M059J (cell line): Measurements from ENCODE around the gene RHEB. TPM values are rescaled to one million over a fixed set of nuclear protein-coding genes. Genes with fewer than 3 reads are reported as not detected.

Source experiments
- DNase-seq: peaks from one replicate; pipeline ENCODE4 v3.0.0-alpha.2; 2012; ENCODE audit warnings: low read depth
- total RNA-seq: library from RNA; depleted of rRNA; stranded (reverse); fragments of >200 nt; shearing (Covaris generic); gene quantifications from 2 replicates; pipeline ENCODE4 v1.2.3, GENCODE V29; 2014

The RHEB gene
- total RNA-seq, 1 experiment from 2014 or later = 238 TPM

DNA sequence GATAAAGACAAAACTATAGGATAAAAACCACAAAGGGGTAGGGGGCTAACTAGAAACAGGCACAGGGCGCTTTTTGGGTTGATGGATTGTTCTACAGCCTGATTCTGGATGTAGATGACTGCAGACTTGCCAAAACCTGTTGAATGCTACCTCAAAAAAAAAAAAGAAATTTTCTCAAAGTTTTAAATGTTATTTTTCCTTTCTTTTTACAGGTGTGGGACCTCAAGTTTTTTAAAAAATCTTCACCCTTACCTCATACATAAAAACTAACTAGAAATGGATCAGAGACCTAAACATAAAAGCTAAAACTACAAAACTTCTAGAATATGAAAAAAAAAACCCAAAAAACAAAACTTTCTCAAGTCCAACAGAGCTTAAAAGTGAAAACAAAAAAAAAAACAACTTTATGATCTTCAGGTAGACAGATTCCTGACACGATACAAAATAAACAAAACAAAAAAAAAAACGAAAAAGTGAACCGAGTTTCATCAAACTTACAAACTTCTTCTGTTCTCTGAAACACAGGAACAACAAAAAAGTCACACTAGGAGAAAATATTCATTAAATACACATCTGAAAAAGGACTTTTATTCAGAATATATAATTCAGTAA lies 14.9 kb downstream of the RHEB start:
- no peak for DNase-seq

DNA sequence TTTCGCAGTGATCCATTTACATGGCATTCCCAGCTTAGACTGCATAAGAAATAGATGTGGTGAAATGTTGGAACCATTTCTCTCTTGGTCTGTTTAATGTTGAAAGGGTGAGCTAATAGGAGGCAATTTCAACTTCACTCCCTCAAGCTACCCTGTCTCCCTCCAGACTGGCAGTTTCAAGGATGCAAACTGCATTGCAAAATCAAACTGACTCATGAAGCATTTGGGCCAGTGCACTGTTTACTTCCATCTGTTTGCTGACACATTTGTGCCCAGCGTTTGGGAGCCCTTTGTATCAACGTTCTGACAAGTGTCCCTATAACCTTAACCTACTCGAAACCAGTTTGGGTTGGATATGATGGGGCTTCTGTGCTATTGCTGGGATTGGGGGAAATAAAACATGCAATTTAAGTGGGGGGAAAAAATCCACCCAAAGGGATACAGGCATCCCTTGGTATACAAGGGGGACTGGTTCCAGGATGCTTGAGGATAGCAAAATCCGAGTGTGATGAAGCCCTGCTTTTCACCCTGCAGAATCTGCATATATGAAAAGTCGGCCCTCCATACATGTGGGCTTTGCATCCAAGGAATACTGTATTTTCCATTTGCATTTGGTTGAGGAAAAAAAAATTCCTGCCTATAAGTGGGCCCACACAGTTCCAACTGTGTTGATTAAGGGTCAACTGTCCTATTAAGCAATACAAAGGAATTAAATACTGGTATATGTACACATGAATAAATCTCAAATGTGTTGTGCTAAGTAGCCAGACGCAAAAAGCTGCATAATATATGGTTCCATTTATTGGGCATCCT lies 15.6 kb downstream of the RHEB start:
- peak; percentile 82 for DNase-seq

DNA sequence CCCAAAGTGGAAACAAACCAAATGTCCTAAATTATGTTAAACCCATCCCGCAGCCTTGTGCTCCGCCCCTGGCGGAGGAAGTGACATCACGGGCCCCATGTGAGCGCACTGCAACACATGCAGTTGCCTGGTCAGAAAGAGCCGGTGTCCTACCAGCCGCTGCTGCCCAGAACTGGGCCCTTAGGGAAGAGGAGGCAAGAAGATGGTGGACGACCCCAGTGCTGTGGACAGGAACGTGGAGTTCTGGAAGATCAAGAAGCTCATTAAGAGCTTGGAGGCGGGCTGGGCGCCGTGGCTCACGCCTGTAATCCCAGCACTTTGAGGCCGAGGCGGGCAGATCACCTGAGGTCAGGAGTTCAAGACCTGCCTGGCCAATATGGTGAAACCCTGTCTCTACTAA lies 18.0 kb downstream of the RHEB start:
- no peak for DNase-seq

DNA sequence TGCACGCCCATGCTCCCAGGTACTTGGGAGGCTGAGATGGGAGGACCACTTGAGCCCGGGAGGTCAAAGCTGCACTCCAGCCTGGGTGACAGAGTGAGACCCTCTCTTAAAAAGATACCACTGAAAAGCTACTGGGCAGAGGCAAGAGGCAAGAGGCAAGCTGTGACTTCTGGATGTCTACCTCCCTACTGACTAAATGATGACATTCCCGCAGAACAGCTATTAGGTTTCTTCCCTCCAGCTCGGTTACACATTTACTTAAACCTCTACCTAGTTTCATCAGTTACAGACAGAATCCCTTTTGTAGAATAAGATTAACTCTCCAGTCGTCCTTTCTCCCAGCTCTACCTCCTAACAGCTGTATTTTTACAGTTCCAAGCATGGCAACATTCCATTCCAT lies 21.2 kb downstream of the RHEB start:
- DNase-seq = no peak

DNA sequence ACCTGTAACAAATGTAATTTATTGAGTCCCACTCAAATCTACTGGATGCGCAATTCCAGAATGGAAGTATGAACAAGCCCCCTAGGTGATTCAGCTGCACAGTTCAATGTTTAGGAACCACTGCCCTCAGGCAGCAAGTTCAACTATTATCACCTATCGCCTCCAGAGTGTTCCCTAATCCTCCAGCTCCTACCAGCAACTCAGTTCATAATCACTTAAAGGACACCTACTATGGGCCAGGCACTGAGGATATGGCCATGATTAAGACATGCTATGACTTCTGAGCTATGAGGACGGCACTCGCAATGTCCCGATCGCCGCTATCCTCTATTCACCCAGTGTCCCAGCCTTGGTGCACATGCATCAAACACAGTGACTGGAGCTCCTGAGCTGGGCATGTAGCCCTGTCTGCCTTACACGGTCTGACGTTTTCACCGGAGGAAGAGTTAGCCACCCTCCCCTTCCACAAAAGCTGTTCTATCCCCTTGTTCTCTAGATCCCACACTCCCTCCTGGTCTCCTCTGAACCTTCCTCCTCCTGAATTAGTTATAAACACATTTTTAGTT lies 22.3 kb downstream of the RHEB start:
- DNase-seq = no peak

DNA sequence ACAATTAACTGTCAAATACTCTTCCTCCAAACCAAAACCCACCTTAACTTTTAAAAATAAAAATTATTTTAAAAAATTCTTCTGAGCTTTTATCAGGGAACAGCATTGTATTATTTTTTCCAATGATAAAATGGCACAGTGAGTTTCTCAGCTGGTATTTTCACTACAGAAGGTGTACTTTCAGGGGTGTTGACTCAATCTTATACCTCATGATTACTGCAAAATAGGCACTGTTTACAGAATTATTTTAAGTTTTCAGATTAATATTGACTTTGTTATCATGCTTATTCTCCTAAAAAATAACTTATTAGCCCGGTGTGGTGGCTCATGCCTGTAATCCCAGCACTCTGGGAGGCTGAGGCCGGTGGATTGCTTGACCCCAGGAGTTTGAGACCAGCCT lies 24.3 kb downstream of the RHEB start:
- no peak for DNase-seq

DNA sequence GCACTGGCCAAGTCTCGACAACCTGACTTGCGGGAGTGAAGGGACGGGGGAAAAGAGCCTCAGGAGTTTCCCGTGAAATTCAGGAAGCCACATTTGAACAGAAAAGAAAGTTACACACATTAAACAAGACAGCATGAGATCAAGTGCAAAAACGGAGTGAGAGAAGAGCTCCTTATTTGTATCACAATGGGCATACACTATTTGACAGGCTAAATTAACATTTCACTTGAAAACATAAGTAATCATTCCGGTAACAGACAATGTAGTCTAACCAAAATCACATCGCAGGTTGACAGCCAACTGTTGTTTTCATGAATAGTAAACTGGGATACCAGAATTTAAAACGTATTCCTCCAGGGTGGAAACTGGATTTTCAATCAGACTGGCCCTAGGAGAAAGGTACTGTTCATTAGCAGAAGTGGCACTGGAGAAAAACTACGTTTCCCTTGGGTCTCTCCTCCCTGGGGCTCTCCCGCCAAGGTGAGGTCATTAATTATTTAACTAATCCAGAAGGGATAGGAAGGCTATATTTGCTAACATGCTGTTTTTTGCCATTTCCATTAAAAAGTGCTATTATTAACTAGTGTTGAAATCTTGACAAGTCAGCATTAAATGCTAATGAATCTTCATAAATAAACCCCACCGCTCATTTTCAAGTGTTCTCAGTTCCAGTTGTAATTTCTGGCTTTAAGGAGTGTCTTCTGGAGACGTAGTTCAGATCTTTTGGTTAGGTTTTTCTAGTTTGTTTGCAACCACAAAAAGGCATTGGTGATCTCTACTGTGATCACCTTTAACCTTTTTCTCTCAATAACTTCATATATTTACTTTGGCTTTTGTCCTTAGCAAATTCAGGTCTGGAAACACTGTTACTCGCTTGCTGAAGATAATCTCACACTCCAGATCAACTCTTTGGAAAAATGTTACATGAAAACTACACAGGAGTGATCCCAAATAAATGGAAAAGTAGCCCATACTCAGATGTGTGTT lies 25.1 kb downstream of the RHEB start:
- DNase-seq = peak; percentile 56

DNA sequence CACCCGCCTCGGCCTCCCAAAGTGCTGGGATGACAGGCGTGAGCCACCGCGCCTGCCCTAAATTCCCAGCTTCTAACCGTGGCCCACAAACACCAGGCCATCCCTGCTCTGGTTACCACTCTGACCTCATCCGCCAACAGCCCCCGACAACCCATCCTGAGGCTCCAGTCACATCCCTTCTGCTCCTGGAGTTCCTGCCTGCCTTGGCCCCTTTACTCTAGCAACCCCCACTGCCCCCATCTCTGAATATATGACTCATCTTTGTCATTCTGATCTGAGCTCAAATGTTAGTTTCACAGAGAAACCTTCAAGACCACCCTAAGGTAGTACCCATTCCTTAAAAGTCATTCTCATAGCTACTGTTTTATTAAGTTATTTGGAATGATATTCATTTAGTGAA lies 26.6 kb downstream of the RHEB start:
- DNase-seq = no peak

DNA sequence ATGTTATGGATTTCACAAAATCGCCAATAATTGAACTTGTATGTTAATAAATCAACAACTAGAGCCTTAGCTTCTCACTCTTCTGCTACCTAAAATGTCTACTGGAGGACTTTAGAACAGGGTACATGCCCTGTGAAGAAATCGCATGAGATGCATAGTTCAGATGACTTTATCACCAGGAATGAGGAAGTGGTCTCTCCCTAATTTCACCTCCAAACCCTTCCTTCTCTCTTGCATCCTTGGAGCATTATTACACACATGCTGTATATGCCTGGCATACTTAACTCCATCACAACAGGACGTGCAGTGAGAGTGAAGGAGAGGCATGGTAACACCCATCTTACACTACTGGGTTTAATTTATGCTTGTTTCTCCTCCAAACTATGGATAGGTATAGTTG lies 27.8 kb downstream of the RHEB start:
- peak; percentile 95 for DNase-seq

DNA sequence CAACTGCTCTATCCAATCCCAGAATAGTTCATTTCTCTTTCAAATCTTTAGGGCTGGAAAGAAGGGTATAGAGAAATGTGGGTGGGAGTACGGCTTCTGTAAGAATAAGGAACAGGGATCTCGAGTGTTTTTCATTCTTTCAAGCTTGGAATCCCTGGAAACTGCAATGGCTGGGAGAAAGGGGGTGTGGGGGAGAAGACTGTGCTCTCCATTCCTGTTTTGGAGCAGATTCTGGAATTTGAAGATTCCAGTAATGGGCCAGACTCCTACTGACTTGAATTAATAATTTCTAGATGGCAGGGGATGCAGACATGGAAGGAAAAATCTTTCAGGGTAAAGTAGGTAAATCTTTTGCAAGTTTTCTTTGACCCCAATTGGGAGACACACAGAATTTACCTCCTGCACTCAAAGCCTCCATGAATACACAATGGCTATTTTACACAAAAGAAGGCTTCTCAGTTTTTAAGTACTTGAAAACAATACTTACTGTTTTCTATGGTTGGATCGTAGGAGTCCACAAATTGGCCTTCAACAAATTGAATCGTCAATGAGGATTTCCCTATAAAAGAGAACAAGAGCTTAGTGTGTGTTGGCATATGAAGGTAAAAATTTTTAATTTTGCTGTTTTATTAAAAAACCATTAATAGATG lies 29.1 kb downstream of the RHEB start:
- DNase-seq = no peak

DNA sequence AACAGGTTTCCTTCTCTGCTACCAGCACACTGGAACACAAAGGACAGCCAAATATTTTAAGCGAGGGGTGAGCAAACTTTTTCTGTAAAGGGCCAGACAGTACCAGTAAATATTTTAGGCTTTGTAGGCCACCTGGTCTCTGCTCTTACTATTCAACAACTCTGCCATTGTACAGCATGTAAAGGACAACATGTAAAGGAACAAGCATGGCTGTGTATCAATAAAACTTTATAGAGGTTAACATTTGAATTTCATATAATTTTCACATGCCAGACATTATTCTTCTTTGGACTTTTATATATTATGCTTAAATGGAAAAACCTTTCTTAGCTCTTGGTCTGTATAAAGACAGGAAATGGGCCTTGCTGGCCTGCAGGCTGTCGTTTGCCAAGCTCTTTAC lies 30.2 kb downstream of the RHEB start:
- no peak for DNase-seq

DNA sequence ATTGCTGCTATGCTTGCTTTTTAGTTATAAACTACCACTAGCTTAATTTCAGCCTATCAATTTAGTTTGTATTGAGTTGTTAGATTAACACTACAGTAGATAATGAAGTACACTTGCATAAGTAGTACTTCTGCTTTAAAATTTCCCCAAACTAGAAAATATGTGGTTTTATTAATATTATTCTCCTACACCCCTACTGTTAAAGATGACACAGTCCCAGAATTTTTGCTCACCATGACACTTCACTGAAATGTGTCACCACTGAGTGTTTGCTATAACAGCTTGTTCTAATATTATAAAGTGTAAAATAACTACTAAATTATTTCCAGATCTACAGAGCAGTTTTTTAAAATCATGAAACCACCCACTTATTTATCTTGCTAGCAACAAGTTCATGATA lies 31.6 kb downstream of the RHEB start:
- no peak for DNase-seq

DNA sequence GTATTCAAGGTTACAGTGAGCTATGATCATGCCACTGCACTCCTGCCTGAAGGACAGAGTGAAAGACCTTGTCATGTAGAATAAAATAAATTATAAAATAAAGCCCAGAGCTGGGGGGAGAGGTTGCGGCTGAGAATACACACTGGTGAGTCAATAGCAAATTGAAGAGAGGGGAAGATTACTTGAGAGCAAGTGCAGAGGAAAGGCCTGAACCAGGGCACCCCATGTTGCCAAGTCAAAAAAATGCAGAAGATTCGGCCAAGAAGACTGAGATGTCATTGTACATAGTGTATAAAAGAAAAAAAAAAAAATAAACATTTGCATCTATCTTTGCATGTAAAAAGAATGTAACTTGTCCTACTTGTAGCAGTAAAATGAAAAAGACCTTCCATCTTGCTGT lies 32.5 kb downstream of the RHEB start:
- no peak for DNase-seq

DNA sequence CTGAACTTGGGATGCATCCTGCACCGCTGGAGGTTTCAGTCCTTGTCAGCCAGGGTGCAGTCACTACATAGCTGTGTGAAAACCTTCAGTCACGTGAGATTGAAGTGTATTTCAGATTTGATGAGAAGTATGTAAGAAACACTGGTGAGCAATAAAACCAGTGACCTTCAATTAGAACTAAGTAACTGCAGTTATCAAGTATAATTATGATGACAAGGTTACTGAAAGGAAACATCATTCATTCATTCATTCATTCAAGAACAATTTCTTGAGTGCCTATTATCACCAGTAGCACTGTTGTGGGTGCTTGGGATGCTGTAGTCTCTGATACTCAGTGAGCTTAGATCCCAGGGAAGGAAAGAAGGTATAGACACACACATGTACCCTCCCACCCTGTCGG lies 33.6 kb downstream of the RHEB start:
- no peak for DNase-seq

DNA sequence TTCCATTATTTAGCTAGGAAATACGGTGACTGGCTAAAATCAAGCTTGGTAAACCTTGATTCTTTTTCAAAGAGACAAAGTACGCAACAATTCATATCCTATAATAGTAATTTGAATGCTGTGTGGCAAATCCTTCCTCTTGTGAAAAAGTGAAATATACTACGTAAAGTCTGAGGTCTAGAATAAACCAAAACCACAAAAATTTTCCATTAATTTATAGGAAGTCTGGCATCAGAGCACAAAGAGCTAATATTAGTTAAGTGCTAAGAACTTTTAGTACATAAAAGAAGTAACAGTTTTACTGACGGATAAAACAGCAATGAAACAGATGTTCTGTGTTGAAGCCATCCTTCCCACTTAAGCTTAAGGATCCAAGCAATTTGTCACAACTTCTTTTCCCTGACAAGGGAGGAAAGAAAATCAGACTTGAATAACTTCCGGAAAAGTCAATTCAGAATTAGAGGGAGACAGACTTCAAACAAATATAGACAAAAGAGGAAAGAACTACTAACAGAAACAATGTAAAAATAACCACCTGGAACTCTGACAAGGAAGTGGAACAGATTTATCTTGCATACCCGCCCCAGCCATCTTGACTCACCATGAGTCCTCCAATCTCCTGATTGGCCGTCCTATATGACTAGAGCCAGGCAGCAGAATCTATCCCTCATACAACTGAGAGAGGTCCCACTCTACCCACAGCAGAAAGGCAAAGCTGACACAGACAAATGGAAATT lies 34.6 kb downstream of the RHEB start:
- peak; percentile 82 for DNase-seq

DNA sequence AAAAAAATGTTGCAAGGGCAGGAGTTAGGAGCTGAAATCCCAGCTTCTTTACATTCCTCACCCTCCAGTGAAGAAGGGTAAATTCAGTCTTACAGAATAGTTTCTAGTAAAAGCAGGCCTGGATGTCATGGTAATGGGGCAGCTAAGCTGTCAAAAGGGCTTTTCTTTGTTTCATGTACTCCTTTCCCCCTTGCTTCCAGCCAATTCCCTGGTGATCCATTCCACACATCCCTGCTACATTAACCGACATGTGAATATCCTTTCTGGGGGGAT lies 36.0 kb downstream of the RHEB start:
- DNase-seq = no peak

DNA sequence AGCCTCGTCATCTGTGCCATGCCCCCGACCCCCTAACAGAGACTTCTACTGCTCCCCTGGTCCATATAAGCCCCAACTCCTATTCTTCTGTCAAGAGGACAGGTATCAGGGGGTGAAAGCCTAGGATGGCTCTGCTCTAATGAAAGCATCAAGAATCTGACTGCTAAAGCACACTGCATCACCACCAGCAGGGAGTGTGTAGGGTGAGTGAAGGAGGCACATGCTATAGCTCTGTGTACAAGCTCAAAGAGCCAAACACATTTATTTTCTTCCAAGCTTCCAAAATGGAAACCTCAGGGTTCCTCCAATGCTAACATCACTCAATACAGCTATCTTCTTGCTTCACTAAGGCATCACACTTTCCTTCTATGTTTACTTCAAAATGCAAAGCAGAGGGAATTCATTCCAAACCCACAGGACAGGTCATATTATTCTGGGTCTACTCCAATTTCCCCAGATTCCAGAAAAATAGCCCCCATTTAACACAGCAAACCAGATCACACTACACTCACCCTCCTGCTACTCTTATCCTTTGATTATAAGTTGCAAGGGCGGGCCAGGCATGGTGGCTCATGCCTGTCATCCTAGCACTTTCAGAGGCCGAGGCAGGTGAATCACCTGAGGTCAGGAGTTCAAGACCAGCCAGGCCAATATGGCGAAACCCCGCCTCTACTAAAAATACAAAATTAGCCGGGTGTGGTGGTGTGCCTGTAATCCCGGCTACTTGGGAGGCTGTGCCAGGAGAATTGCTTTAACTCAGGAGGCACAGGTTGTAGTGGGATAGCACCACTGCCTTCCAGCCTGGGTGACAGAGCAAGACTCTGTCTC lies 36.6 kb downstream of the RHEB start:
- DNase-seq = no peak

DNA sequence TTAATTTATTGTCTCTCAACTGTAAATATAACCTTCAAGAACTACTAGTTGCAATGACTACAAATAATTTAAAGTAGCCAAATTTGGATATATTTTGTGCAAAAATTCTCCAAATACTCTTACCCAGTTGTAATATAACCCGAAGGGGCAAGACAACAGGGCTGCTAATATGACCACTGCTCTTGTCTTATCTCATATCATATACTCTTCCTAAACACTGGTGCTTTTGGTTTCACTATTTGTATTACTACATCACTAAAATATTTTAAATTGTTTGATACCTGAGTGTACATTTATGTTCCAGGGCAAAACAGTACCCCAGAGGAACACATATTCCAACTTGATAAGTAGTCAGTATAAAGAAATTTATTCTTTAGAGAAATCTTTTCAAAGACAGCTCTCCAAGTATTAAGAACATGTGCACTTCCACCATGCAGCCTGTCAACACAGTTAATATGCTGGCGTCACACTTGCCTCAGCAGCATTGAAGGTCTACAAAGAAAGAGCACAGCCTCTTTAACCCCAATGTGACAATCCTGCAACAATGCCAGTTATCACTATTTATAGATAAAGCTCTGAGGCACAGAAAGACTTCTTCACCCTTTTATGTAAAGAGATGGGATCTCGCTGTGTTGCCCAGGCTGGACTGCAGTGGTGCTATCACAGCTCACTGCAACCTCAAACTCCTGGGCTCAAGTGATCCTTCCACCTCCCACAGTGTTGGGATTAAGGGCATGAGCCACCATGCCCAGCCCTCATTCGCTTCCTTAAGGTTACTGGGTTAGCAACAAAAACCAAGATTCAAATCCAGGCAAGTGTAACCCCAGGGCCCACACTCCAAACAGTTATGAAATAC lies 37.8 kb downstream of the RHEB start:
- DNase-seq = no peak

DNA sequence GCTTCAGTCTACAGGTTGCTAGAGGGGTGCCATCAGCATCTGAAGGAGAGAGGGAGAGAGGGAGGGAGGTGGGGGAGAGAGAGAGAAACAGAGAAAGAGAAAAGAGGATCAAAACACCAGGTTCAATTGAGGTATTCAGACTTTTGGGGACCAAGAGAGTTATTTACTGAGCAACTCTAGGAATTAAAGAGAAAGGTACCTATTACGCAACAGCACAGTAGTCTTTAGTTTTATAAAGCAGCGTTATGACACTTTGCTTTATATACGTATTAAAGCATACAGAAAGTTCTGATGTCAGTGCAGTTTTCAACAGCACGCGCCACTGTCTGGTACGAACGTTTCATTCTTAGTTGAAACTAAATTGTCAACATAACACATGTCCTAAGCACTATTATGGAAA lies 41.8 kb downstream of the RHEB start:
- no peak for DNase-seq
